Chondrocyte (in vitro differentiated cells): Measurements from ENCODE around the gene APOL6. TPM values are rescaled to one million over a fixed set of nuclear protein-coding genes. Genes with fewer than 3 reads are reported as not detected.
A peak's percentile ranks its signal among the peaks of the same experiment; 100 is the strongest.

Source experiments
- DNase-seq: peaks from one replicate; pipeline ENCODE4 v3.0.0; 2021; ENCODE audit warnings: mixed read lengths, low spot score
- H3K27ac Mint-ChIP-seq: one replicate; pipeline ENCODE4 v1.8.0; 2021; ENCODE audit warnings: mild to moderate bottlenecking, moderate library complexity, mixed read lengths; ENCODE audit not compliant: unreplicated experiment
- H3K27me3 Mint-ChIP-seq: 2 replicates; pipeline ENCODE4 v1.8.0; 2021; ENCODE audit warnings: low read depth, mixed read lengths
- H3K36me3 Mint-ChIP-seq: 2 replicates; pipeline ENCODE4 v1.8.0; 2021; ENCODE audit warnings: low read depth, mixed read lengths
- H3K4me1 Mint-ChIP-seq: 2 replicates; pipeline ENCODE4 v1.8.0; 2021; ENCODE audit warnings: low read depth, mild to moderate bottlenecking, mixed read lengths
- H3K4me3 Mint-ChIP-seq: one replicate; pipeline ENCODE4 v1.8.0; 2021; ENCODE audit warnings: mild to moderate bottlenecking, moderate library complexity, mixed read lengths; ENCODE audit not compliant: unreplicated experiment
- H3K9me3 Mint-ChIP-seq: 2 replicates; pipeline ENCODE4 v1.8.0; 2021; ENCODE audit warnings: low read depth, mixed read lengths
- CTCF ChIP-seq: fragments of 200-600 bp; sonication (generic); IDR thresholded peaks from 2 replicates; pipeline ENCODE4 v1.5.0; 2021; ENCODE audit warnings: antibody characterized with exemption, mild to moderate bottlenecking, moderate library complexity
- long read RNA-seq: library from polyadenylated mRNA; stranded (forward); transcript quantifications from one replicate; pipeline ENCODE4 v2.0.0, GENCODE V29; 2021
- total RNA-seq: library from RNA; stranded (reverse); gene quantifications from 3 replicates; pipeline ENCODE4 v1.2.1, GENCODE V29; 2021

APOL6 gene
- total RNA-seq = 2.1 to 4.6 TPM (median 4.6 TPM) in 3 replicates
- long read RNA-seq, full-length matches to known transcripts = 3 of 4 reads
- long read RNA-seq, partial matches to known transcripts = 0 of 4 reads
- long read RNA-seq, other reads (novel, unspliced or antisense) = 1 of 4 reads

GRCh38 chr22:35648066-35649025, at the start of gene APOL6:
APOL6 (plus strand) TSS chr22:35648446; CDS start chr22:35656426, 7,980 bp downstream.
- H3K27ac Mint-ChIP-seq = peak within 1 kb of the TSS; percentile 90
- no peak for DNase-seq
- peaks cover 3% of the 10 kb centered on the region for H3K9me3 Mint-ChIP-seq
- no peak for TF ChIP-seq CTCF
- H3K27me3 Mint-ChIP-seq = no peaks in the 10 kb centered on the region
- peaks cover 41% of the 10 kb centered on the region for H3K4me1 Mint-ChIP-seq
- peaks cover 1% of the 10 kb centered on the region for H3K36me3 Mint-ChIP-seq
- H3K4me3 Mint-ChIP-seq = peak within 1 kb of the TSS; percentile 81

- Mint-ChIP-seq H3K9me3 (no peaks in the 10 kb centered on the region), H3K36me3 (no peaks in the 10 kb centered on the region), H3K27ac (no peak overlapping the region), H3K27me3 (no peaks in the 10 kb centered on the region), H3K4me1 (no peaks in the 10 kb centered on the region), H3K4me3 (no peak overlapping the region)
- no peak for DNase-seq
- TF ChIP-seq CTCF = no peak
These were observed 48.9 kb upstream of the APOL6 start for GRCh38 chr22:35599364-35599763.

- TF ChIP-seq CTCF = no peak
- peaks cover 5% of the 10 kb centered on the region for H3K4me1 Mint-ChIP-seq
These were observed 47.8 kb upstream of the APOL6 start for GRCh38 chr22:35600476-35600875.

GRCh38 chr22:35601013-35601580, 47.1 kb upstream of the APOL6 start:
- Mint-ChIP-seq H3K36me3 (no peaks in the 10 kb centered on the region), H3K4me3 (no peak overlapping the region), H3K9me3 (no peaks in the 10 kb centered on the region), H3K27ac (no peak overlapping the region), H3K27me3 (peaks cover under 1% of the 10 kb centered on the region), H3K4me1 (peaks cover 5% of the 10 kb centered on the region)
- DNase-seq = no peak
- TF ChIP-seq CTCF = no peak

More at GRCh38 chr22:35600476-35600875, 47.8 kb upstream of the APOL6 start:
- Mint-ChIP-seq H3K36me3 (no peaks in the 10 kb centered on the region), H3K4me3 (no peak overlapping the region), H3K27ac (no peak overlapping the region), H3K27me3 (no peaks in the 10 kb centered on the region), H3K9me3 (no peaks in the 10 kb centered on the region)
- DNase-seq = no peak
